HG03558 (cell line): ENCODE data around the gene SF3B5.
A peak's percentile ranks its signal among the peaks of the same experiment; 100 is the strongest.
"Not testable (repeated sequence)": the region's sequence is repeated elsewhere in the genome, so short reads cannot be mapped to it uniquely, and the experiment has no call there.

ENCODE experiments used
- ATAC-seq: cut with Tn5 transposase; IDR thresholded peaks from one replicate; pipeline ENCODE4 v1.9.1; 2021; ENCODE audit warnings: moderate number of reproducible peaks; ENCODE audit not compliant: unreplicated experiment; ENCODE audit errors: extremely low read depth

Gene SF3B5

GRCh38 chr6:144095134-144096002 lies at the start of gene SF3B5:
Gene SF3B5, minus strand, starts transcription at chr6:144095573. Its CDS starts 76 bp downstream, at chr6:144095497.
- ATAC-seq: peak; percentile 95

- ATAC-seq: no peak
Measured at GRCh38 chr6:144144996-144145395, 49.6 kb upstream of the SF3B5 start.

- no peak for ATAC-seq
Measured at GRCh38 chr6:144143878-144144277, 48.5 kb upstream of the SF3B5 start.

GRCh38 chr6:144143106-144143505 lies 47.7 kb upstream of the SF3B5 start:
- no peak for ATAC-seq

GRCh38 chr6:144141470-144141869 lies 46.1 kb upstream of the SF3B5 start:
- ATAC-seq: no peak

GRCh38 chr6:144140867-144141266 lies 45.5 kb upstream of the SF3B5 start:
- peak; percentile 78 for ATAC-seq

GRCh38 chr6:144139817-144140216 lies 44.4 kb upstream of the SF3B5 start:
- ATAC-seq: no peak

GRCh38 chr6:144138542-144138941 lies 43.2 kb upstream of the SF3B5 start:
- ATAC-seq: no peak

GRCh38 chr6:144134737-144135136 lies 39.4 kb upstream of the SF3B5 start:
- no peak for ATAC-seq

- no peak for ATAC-seq
Measured at GRCh38 chr6:144134176-144134575, 38.8 kb upstream of the SF3B5 start.

GRCh38 chr6:144133225-144133821 lies 38.0 kb upstream of the SF3B5 start:
- ATAC-seq: no peak

- not testable (repeated sequence) for ATAC-seq
Measured at GRCh38 chr6:144132167-144132690, 36.9 kb upstream of the SF3B5 start.

GRCh38 chr6:144131248-144131709 lies 35.9 kb upstream of the SF3B5 start:
- peak; percentile 48 for ATAC-seq

- no peak for ATAC-seq
Measured at GRCh38 chr6:144129469-144129868, 34.1 kb upstream of the SF3B5 start.

GRCh38 chr6:144127097-144127496 lies 31.7 kb upstream of the SF3B5 start:
- ATAC-seq: peak; percentile 36

GRCh38 chr6:144123836-144124235 lies 28.5 kb upstream of the SF3B5 start:
- ATAC-seq: no peak

- ATAC-seq: no peak
Measured at GRCh38 chr6:144123421-144123820, 28.0 kb upstream of the SF3B5 start.

- no peak for ATAC-seq
Measured at GRCh38 chr6:144122861-144123260, 27.5 kb upstream of the SF3B5 start.

- ATAC-seq: no peak
Measured at GRCh38 chr6:144119376-144119775, 24.0 kb upstream of the SF3B5 start.

- no peak for ATAC-seq
Measured at GRCh38 chr6:144115219-144115618, 19.8 kb upstream of the SF3B5 start.

GRCh38 chr6:144113366-144113765 lies 18.0 kb upstream of the SF3B5 start:
- ATAC-seq: no peak
